ENCODE measurements around the gene ATPAF1. TPM values are rescaled to one million over a fixed set of nuclear protein-coding genes. Genes with fewer than 3 reads are reported as not detected.
A peak's percentile ranks its signal among the peaks of the same experiment; 100 is the strongest.
"Not testable (repeated sequence)": the region's sequence is repeated elsewhere in the genome, so short reads cannot be mapped to it uniquely, and the experiment has no call there.

The ATPAF1 gene
- polyA plus RNA-seq, 3 donors: 25.1 to 66.1 (median 53.6) TPM

- H3K27ac ChIP-seq (ENCODE audit: low read depth, low read length): not testable (repeated sequence)
- WGBS, 3 donors: 98 to 100% (median 98%) methylated on average over 2 of the region's 2 CpGs
These were observed 13.5 kb downstream of the ATPAF1 start for GRCh38 chr1:46654698-46655097.

GRCh38 chr1:46654012-46654411 lies 14.2 kb downstream of the ATPAF1 start:
- H3K27ac ChIP-seq (ENCODE audit: low read depth, low read length): no peak overlapping the region
- WGBS, 3 donors: 97 to 100% (median 100%) methylated on average over 1 of the region's 1 CpG

- no peak overlapping the region for H3K27ac ChIP-seq (ENCODE audit: low read depth, low read length)
- 78 to 87% (median 86%) methylated on average over 2 of the region's 2 CpGs for WGBS, 3 donors
These were observed 14.7 kb downstream of the ATPAF1 start for GRCh38 chr1:46653405-46653958.

GRCh38 chr1:46652321-46653100 lies 15.7 kb downstream of the ATPAF1 start:
- H3K27ac ChIP-seq (ENCODE audit: low read depth, low read length): no peak overlapping the region
- WGBS, 3 donors: 60 to 77% (median 75%) methylated on average over 6 of the region's 6 CpGs

GRCh38 chr1:46651152-46651551 lies 17.0 kb downstream of the ATPAF1 start:
- WGBS, 3 donors: 87 to 94% (median 93%) methylated on average over 3 of the region's 3 CpGs
- H3K27ac ChIP-seq (ENCODE audit: low read depth, low read length): not testable (repeated sequence)

- WGBS, 3 donors: 69 to 99% (median 98%) methylated on average over 3 of the region's 3 CpGs
- no peak overlapping the region for H3K27ac ChIP-seq (ENCODE audit: low read depth, low read length)
These were observed 17.7 kb downstream of the ATPAF1 start for GRCh38 chr1:46650491-46650890.

GRCh38 chr1:46649764-46650163 lies 18.4 kb downstream of the ATPAF1 start:
- 95 to 100% (median 97%) methylated on average over 2 of the region's 2 CpGs for WGBS, 3 donors

GRCh38 chr1:46647611-46648010 lies 20.6 kb downstream of the ATPAF1 start:
- H3K27ac ChIP-seq (ENCODE audit: low read depth, low read length): no peak overlapping the region
- WGBS, 3 donors: 97 to 99% (median 98%) methylated on average over 3 of the region's 3 CpGs

More at GRCh38 chr1:46649764-46650163, 18.4 kb downstream of the ATPAF1 start:
- no peak overlapping the region for H3K27ac ChIP-seq (ENCODE audit: low read depth, low read length)

- no peak overlapping the region for H3K27ac ChIP-seq (ENCODE audit: low read depth, low read length)
- 94 to 97% (median 96%) methylated on average over 2 of the region's 2 CpGs for whole genome bisulfite sequencing, 3 donors
These were observed 21.3 kb downstream of the ATPAF1 start for GRCh38 chr1:46646844-46647243.

- 87 to 96% (median 93%) methylated on average over 1 of the region's 1 CpG for WGBS, 3 donors
- no peak overlapping the region for H3K27ac ChIP-seq (ENCODE audit: low read depth, low read length)
These were observed 21.8 kb downstream of the ATPAF1 start for GRCh38 chr1:46646331-46646730.

GRCh38 chr1:46645815-46646214 lies 22.3 kb downstream of the ATPAF1 start:
- H3K27ac ChIP-seq (ENCODE audit: low read depth, low read length): no peak overlapping the region
- 94 to 98% (median 96%) methylated on average over 4 of the region's 4 CpGs for WGBS, 3 donors

GRCh38 chr1:46643368-46643775 lies 24.8 kb downstream of the ATPAF1 start:
- H3K27ac ChIP-seq (ENCODE audit: low read depth, low read length): peak overlapping the region; percentile 55

- H3K27ac ChIP-seq (ENCODE audit: low read depth, low read length): no peak overlapping the region
These were observed 26.0 kb downstream of the ATPAF1 start for GRCh38 chr1:46642115-46642680.

GRCh38 chr1:46639547-46639946 lies 28.6 kb downstream of the ATPAF1 start:
- no peak overlapping the region for H3K27ac ChIP-seq (ENCODE audit: low read depth, low read length)

GRCh38 chr1:46638921-46639320 lies 29.2 kb downstream of the ATPAF1 start:
- H3K27ac ChIP-seq (ENCODE audit: low read depth, low read length): no peak overlapping the region

More at GRCh38 chr1:46639547-46639946, 28.6 kb downstream of the ATPAF1 start:
- WGBS, 3 donors: 77 to 98% (median 95%) methylated on average over 1 of the region's 1 CpG

GRCh38 chr1:46637444-46638083 lies 30.6 kb downstream of the ATPAF1 start:
- WGBS, 3 donors: 34 to 69% (median 34%) methylated on average over 2 of the region's 2 CpGs

GRCh38 chr1:46635205-46635604 lies 33.0 kb downstream of the ATPAF1 start:
- 93 to 98% (median 96%) methylated on average over 2 of the region's 2 CpGs for WGBS, 3 donors
- H3K27ac ChIP-seq (ENCODE audit: low read depth, low read length): no peak overlapping the region

More at GRCh38 chr1:46637444-46638083, 30.6 kb downstream of the ATPAF1 start:
- H3K27ac ChIP-seq (ENCODE audit: low read depth, low read length): no peak overlapping the region

- 87 to 93% (median 91%) methylated on average over 2 of the region's 2 CpGs for whole genome bisulfite sequencing, 3 donors
- no peak overlapping the region for H3K27ac ChIP-seq (ENCODE audit: low read depth, low read length)
These were observed 37.4 kb downstream of the ATPAF1 start for GRCh38 chr1:46630719-46631118.

All from adipose tissue (tissue), 3 donors.